GM10266 (cell line): Measurements from ENCODE around the gene CSNK1G1.

Experiments
- DNase-seq: peaks from one replicate; pipeline ENCODE4 v3.0.0; 2012; ENCODE audit errors: extremely low spot score
- TF ChIP-seq, protein P1 (sequence below): IDR thresholded peaks from 2 replicates; pipeline ENCODE4 v1.5.1; 2012; ENCODE audit warnings: mild to moderate bottlenecking, low read depth; ENCODE audit not compliant: control insufficient read depth, insufficient read depth; ENCODE audit errors: missing control alignments

The CSNK1G1 gene

DNA sequence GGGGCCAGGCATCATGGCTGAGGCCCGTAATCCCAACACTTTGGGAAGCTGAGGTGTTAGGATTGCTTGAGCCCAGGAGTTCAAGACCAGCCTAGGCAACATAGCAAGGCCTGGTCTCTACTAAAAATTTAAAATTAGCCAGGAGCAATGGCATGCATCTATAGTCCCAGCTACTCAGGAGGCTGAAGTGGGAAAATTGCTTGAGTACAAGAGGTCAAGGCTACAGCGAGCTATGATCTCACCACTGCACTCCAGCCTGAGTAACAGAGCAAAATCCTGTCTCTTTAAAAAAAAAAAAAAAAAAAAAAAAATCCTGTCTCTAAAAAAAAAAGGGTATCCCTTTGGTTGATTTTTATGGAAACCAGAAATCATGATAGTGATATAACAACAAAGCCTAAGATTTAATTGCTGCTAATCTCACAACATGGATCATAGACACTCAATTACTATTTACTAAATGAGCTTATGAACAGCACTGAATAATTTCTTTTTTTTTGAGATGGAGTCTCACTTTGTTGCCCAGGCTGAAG is 13.2 kb upstream of the CSNK1G1 start:
- TF ChIP-seq, protein P1, sequence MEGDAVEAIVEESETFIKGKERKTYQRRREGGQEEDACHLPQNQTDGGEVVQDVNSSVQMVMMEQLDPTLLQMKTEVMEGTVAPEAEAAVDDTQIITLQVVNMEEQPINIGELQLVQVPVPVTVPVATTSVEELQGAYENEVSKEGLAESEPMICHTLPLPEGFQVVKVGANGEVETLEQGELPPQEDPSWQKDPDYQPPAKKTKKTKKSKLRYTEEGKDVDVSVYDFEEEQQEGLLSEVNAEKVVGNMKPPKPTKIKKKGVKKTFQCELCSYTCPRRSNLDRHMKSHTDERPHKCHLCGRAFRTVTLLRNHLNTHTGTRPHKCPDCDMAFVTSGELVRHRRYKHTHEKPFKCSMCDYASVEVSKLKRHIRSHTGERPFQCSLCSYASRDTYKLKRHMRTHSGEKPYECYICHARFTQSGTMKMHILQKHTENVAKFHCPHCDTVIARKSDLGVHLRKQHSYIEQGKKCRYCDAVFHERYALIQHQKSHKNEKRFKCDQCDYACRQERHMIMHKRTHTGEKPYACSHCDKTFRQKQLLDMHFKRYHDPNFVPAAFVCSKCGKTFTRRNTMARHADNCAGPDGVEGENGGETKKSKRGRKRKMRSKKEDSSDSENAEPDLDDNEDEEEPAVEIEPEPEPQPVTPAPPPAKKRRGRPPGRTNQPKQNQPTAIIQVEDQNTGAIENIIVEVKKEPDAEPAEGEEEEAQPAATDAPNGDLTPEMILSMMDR = no peak
- DNase-seq = no peak

DNA sequence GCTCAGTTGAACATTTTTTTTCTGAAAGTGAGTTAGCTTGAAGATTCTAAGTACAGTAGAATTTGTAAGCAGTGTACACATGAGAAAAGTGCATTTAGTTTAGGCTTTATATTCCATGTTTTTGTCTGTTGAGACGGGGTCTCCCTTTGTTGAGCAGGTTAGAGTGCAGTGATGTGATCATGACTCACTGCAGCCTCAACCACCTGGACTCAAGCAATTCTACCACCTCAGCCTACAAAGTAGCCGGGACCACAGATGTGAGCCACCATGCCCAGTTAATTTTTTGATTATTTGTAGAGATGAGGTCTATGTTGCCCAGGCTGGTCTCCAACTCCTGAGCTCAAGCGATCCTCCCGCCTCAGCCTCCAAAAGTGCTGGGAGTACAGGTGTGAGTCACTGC is 5.3 kb upstream of the CSNK1G1 start:
- TF ChIP-seq, protein P1 = no peak
- no peak for DNase-seq

DNA sequence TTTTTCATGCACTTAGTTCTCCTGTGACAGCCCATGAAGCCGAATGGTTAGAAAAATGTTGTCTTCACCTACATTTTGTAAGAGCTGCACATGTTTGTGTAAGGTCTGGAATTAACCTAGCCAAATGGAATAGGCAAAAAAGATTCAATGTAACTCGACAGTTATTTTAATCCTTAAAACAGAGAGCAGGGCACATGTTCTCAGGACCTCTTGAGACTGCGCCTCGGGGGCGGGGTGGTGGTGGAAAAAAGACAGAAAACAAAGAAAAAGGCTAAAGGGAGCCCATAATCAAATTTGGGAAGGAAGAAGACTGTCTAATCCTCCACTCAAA is 702 bp upstream of the CSNK1G1 start:
- DNase-seq = no peak
- TF ChIP-seq, protein P1 = no peak

DNA sequence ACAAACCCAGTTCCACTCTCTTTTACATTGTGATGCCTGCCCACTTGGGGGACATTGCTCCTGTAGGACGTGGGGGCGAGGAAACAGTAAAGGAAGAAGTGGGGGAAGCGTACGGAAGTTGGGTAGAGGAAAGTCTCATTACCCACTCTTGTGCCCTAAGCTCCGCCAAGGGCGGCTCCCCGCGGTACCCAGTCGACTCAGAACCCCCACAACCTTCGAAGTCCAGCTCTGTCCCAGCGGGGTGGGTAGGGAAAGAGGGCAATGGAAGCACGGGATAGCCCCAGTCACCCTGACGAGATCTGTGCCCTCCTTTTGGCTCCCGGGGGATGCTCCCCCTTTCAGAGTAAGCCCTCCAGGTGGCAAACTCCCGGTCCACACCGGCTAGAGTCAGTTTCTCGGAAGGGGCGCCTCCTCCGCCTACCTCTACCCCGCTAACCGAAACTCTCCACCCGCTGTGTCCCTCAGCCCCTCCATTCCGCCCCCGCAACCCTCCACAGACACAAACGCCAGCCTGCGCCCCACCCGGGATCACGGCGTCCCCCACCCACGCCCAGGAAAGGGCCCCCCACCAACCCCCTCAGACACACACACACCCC is 527 bp downstream of the CSNK1G1 start:
- TF ChIP-seq, protein P1 = no peak
- no peak for DNase-seq

DNA sequence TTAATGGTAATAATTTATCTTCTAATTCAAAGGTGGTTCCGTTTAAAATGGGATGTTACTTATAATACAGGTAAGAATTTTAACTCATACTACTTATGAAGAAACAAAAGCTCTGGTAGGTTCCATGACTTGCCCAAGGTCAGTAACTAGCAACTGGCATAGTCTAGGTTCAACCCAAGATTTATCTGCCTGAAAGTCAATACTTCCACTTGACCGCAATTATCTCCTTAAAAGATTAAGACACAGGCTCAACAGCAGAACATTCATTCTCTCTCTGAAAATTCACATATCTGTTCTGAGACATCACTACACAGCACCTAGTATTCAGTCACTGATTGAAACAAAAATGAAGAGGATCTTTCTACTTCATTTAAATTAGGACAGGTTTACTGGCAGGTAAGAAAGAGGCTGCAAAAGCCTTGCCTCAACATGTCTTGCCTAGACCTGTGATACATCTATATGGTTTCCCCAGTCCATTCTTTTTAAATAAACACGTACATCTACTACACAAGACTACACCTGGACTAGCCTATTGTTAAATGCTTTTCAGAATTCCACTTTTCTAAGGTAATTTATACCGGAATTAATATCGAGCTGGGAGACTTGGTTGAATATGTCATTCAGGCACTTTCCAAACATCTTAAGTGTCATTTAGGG is 1.2 kb downstream of the CSNK1G1 start:
- DNase-seq = no peak
- TF ChIP-seq, protein P1 = no peak

DNA sequence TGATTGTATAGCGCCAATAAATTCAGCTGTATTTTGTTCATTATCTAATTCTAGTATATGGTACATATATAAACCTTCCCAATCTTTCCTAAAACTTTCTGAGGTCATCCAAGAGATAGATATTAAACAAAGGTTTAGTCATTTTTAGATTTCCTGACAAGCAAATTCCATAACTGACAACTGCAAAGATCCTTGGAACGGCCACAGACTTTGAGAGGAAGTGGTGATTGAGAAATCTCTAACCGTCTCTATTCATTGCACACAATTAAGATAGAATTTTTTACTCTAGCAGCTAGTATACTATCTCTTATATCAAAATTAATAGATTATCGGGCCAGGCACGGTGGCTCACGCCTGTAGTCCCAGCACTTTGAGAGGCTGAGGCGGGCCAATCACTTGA is 4.7 kb downstream of the CSNK1G1 start:
- no peak for DNase-seq
- TF ChIP-seq, protein P1 = no peak

DNA sequence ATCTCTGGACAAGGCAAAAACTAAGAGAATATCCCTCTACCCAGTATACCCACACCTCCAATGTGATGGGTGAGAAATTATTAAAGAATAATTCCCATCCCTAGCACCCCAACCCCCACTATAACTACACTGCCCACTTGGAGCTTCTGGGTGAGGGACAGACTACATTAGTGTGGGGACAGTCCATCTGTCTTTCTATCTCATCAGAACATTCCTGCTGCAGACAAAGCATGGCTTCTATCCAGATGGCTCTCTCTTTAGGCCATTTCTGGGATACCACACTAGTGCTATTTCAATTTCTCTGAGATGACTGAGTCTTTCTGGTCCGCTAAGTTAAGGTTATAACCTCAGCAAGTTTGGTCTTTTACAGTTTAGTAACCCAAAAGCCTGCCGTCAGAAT is 6.6 kb downstream of the CSNK1G1 start:
- DNase-seq = no peak
- TF ChIP-seq, protein P1 = no peak
